ENCODE data around the gene TEKT3.

The TEKT3 gene

GRCh38 chr17:15348021-15348420, 6.6 kb upstream of the TEKT3 start:
- no peak for DNase-seq

GRCh38 chr17:15346066-15346595, 4.7 kb upstream of the TEKT3 start:
- DNase-seq = no peak

GRCh38 chr17:15343749-15344148, 2.4 kb upstream of the TEKT3 start:
- peak; percentile 65 for DNase-seq

- DNase-seq = peak; percentile 28
These were observed 1.1 kb upstream of the TEKT3 start for GRCh38 chr17:15342460-15342859.

GRCh38 chr17:15341966-15342365, 569 bp upstream of the TEKT3 start:
- DNase-seq = no peak

- no peak for DNase-seq
These were observed 431 bp downstream of the TEKT3 start for GRCh38 chr17:15340966-15341365.

- no peak for DNase-seq
These were observed 6.0 kb downstream of the TEKT3 start for GRCh38 chr17:15335446-15335845.

- DNase-seq = no peak
These were observed 7.1 kb downstream of the TEKT3 start for GRCh38 chr17:15334266-15334665.

GRCh38 chr17:15332338-15332737, 9.1 kb downstream of the TEKT3 start:
- DNase-seq = no peak

- DNase-seq = no peak
These were observed 18.3 kb downstream of the TEKT3 start for GRCh38 chr17:15323131-15323530.

GRCh38 chr17:15321556-15322251, 19.7 kb downstream of the TEKT3 start:
- DNase-seq = peak; percentile 64

GRCh38 chr17:15319452-15320010, 21.9 kb downstream of the TEKT3 start:
- DNase-seq = no peak

GRCh38 chr17:15311996-15312395, 29.4 kb downstream of the TEKT3 start:
- DNase-seq = no peak

GRCh38 chr17:15309793-15310192, 31.6 kb downstream of the TEKT3 start:
- no peak for DNase-seq

- DNase-seq = no peak
These were observed 32.2 kb downstream of the TEKT3 start for GRCh38 chr17:15309236-15309635.

- no peak for DNase-seq
These were observed 32.6 kb downstream of the TEKT3 start for GRCh38 chr17:15308758-15309157.

- peak; percentile 33 for DNase-seq
These were observed 33.7 kb downstream of the TEKT3 start for GRCh38 chr17:15307710-15308111.

GRCh38 chr17:15303851-15304250, 37.5 kb downstream of the TEKT3 start:
- no peak for DNase-seq

GRCh38 chr17:15303268-15303667, 38.1 kb downstream of the TEKT3 start:
- no peak for DNase-seq

GRCh38 chr17:15301845-15302244, 39.6 kb downstream of the TEKT3 start:
- no peak for DNase-seq

- peak; percentile 74 for DNase-seq
These were observed 43.2 kb downstream of the TEKT3 start for GRCh38 chr17:15298176-15298575.

- no peak for DNase-seq
These were observed 47.8 kb downstream of the TEKT3 start for GRCh38 chr17:15293558-15293957.

- peak; percentile 68 for DNase-seq
These were observed 49.6 kb downstream of the TEKT3 start for GRCh38 chr17:15291674-15292361.

- peak; percentile 39 for DNase-seq
These were observed 50.8 kb downstream of the TEKT3 start for GRCh38 chr17:15290605-15291004.
